SHP77 treated with DMSO at 0.1 percent for 48 hours (cell line): ENCODE results near the gene GEMIN4.
"Not testable (repeated sequence)": the region's sequence is repeated elsewhere in the genome, so short reads cannot be mapped to it uniquely, and the experiment has no call there.

Source experiments
- DNase-seq: peaks from one replicate; lab custom pipeline; 2025; lab: John Stamatoyannopoulos, UW

Gene GEMIN4

DNA sequence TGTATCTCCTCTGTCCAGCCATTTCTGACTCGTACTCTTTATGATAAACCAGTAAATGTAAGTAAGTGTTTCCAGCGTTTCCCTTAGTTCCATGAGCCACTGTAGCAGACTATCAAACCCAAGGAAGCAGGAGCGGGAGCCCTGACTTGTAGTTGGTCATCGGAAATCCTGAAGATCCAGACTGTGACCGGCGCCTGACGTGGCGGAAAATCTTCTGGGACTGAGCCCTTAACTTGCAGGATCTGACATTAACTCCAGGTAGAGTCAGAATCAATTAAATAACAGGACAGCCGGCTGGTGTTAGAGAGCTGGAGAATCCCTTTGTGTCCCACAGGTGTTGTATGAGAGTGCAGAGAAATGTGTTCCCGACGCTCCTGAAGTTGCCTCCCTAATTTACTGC is 26.0 kb upstream of the GEMIN4 start:
- DNase-seq, result no peak

DNA sequence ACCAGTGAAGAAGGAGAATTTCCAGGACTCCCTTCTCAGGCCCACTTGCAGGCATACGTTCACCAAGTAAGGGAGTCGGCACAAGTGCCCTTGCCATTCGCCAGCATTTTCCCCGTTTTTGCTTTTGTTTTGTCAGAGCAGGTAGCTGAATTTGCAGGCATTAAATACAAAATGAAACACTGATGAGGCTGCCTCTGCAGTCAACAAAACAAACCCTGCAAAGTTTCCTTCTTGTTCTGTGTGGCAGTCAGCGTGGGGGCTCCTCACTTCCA is 22.2 kb upstream of the GEMIN4 start:
- DNase-seq, result no peak

- DNase-seq, result no peak
Measured at GRCh38 chr17:773467-774312, 21.6 kb upstream of the GEMIN4 start.

DNA sequence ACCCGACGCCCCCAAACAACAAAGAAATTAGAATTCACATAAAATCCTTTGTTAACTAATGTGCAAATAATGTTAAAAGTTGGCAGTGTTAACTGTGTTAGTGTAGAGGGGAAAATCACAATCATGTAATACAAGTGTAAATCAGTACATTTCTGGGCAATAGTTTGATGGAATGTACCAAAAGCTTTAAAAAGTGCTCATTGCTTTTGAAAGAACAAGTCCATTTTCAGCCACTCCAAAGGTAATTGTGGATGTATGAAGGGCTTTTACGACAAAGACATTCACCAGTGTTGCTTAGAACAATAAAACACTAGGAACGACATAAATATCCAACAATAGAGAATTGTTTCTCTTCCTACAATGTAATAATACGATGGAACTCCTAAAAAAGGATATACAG is 21.0 kb upstream of the GEMIN4 start:
- DNase-seq, result no peak

DNA sequence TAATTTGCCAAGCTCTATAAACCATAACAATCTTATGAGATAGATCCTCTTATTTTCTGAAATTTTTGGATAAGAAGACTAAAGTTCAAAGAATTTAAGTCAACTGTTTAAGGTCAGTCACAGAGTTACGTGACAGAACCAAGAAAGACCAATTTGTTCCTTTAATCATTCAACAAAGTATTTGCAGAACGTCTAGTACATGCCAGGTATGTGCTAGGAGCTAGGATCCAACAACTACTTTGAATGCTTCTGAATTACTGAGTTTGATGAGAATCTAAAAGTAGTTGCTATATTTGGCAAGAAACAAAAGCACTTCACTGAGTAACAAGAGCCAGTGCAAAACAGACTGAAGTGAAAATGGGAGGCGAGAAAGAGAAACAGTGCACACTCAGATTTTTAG is 15.0 kb upstream of the GEMIN4 start:
- DNase-seq, result no peak

- DNase-seq, result no peak
Measured at GRCh38 chr17:760371-760770, 8.3 kb upstream of the GEMIN4 start.

DNA sequence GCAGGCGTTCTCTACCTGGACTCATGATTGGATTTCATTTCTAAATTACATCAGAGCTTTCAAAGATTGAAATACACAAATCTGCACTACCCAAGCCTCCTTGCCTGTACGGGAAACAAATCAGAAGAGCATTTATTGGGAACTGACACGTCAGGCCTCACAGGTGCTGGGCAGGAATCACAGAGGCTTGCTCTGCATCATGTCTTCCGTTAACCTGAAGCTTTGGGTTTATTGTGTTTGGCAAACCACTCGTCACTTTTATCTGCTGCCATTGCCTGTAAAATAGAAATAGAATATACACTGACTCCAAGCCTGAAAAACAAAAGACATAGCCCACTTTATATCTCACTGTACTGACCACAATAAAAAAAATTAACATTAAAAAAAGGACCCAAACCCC is 7.9 kb upstream of the GEMIN4 start:
- DNase-seq, result no peak

GRCh38 chr17:756010-756567 is 4.0 kb upstream of the GEMIN4 start:
- not testable (repeated sequence) for DNase-seq

DNA sequence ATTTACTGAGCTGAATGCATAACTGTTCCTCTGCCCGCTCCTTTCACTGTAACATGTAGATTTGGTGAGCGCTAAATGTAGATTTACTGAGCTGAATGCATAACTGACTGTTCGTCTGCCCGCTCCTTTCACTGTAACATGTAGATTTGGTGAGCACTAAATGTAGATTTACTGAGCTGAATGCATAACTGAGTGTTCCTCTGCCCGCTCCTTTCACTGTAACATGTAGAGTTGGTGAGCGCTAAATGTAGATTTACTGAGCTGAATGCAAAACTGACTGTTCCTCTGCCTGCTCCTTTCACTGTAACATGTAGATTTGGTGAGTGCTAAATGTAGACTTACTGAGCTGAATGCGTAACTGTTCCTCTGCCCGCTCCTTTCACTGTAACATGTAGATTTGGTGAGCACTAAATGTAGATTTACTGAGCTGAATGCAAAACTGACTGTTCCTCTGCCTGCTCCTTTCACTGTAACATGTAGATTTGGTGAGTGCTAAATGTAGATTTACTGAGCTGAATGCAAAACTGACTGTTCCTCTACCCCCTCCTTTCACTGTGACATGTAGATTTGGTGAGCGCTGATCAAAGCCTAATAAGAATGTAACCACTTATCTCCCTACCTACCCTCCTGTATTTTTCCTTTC is 3.4 kb upstream of the GEMIN4 start:
- not testable (repeated sequence) for DNase-seq

- DNase-seq, result no peak
Measured at GRCh38 chr17:753418-753817, 1.4 kb upstream of the GEMIN4 start.

DNA sequence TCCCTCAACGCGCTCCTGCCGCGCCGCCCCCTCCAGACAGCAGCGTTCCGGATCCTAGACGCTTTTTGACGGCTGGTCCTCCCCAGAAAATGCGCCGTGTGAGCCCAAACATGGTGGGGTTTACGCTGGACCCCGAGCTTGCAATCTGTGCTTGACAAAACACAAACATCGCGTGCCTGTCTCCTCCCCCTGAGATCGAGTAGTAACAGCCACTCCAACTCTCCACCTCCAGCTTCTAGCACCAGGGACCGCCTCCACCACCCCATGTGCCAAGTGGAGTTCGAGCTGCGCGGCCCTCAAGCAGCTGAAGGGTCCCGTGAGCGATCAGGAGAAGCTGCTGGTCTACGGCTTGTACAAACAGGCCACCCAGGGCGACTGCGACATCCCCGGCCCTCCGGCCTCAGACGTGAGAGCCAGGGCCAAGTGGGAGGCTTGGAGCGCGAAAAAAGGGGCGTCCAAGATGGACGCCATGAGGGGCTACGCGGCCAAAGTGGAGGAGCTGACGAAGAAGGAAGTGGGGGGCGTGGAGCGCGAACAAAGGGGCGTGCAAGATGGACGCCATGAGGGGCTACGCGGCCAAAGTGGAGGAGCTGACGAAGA is 656 bp upstream of the GEMIN4 start:
- DNase-seq, result no peak

GRCh38 chr17:751269-752001 is 629 bp downstream of the GEMIN4 start:
- DNase-seq, result no peak

DNA sequence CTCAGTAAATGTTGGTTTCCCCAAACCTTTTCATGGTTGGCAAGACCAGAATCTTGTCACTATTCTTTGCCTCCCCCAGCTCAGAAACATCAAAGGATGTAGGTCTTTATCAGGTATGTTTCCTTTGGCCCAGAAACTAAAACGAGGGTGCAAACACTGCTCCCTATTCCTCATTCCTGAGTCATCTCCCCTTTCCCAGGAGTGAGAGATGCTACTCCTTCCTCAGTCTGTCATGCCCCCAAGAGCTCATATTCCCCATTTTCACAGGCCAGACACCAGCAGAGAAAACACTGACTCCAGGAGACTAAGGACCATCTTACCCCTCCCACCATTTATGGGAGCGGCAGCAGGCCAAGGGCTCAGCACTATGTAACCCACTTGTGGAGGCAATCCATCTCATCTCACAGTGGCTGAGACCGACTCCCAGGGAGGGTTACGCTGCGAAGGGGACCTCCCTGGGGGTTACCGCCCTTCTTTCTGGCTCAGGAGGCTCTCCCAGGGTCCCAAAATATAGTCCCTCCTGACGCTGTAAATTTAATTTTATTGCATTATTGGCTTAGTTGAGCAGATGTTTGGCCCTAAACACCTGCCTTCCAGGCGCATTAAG is 1.5 kb downstream of the GEMIN4 start:
- no peak for DNase-seq

DNA sequence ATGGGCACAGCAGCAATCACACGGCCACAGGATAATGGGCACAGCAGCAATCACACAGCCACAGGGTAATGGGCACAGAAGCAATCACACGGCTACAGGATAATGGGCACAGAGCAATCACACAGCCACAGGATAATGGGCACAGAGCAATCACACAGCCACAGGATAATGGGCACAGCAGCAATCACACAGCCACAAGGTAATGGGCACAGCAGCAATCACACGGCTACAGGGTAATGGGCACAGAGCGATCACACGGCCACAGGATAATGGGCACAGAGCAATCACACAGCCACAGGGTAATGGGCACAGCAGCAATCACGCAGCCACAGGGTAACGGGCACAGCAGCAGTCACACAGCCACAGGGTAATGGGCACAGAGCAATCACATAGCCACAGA is 2.7 kb downstream of the GEMIN4 start:
- DNase-seq, result not testable (repeated sequence)

DNA sequence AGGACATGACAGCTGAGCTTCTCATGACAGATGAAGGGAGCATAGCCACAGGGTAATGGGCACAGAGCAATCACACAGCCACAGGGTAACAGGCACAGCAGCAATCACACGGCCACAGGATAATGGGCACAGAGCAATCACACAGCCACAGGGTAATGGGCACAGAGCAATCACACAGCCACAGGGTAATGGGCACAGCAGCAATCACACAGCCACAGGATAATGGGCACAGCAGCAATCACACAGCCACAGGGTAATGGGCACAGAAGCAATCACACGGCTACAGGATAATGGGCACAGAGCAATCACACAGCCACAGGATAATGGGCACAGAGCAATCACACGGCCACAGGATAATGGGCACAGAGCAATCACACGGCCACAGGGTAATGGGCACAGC is 3.5 kb downstream of the GEMIN4 start:
- not testable (repeated sequence) for DNase-seq

- DNase-seq, result no peak
Measured at GRCh38 chr17:746783-747629, 5.1 kb downstream of the GEMIN4 start.

GRCh38 chr17:746181-746580 is 5.9 kb downstream of the GEMIN4 start:
- no peak for DNase-seq

DNA sequence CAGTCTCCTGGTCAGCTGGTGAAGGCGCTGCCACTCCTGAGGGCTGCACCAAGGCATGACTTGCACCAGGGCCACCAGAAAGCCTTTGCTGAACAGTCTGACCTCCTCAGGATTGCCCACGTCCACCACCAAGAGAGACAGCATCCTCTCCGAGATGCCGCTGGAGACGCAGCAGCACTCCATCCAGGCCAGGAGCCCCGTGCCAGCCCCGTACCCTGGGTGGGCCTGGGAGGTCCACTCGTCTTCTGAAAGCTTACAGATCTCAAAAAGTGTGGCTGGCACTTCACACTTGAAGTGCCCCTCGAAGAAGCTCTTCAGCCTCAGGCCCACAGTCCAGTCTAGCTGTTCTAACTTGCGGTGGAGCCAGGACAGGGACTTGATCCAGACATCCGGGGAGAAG is 6.7 kb downstream of the GEMIN4 start:
- DNase-seq, result no peak

- no peak for DNase-seq
Measured at GRCh38 chr17:744937-745336, 7.1 kb downstream of the GEMIN4 start.

DNA sequence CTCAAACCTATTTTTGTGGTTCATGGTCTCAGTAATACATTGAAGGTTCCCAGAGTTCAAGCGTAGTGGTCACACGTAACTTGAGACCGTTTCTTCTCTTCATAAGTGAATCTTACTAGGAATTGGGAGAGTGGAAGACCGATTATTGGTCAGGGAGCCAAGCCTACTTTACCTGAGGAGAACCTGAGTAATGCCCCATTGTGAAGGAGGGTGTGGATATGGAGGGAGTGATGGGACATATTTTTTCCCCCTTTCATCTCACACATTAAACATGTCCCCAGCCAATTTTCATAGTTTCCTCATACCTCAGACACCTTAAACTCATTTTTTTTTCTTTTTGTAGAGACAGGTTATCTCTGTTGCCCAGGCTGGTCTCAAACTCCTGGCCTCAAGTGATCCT is 8.9 kb downstream of the GEMIN4 start:
- no peak for DNase-seq

- DNase-seq, result no peak
Measured at GRCh38 chr17:742147-742793, 9.8 kb downstream of the GEMIN4 start.
